Progenitor cell of endocrine pancreas (in vitro differentiated cells): ENCODE data around the gene OTUD7B. TPM values are rescaled to one million over a fixed set of nuclear protein-coding genes. Genes with fewer than 3 reads are reported as not detected.

Source experiments
- DNase-seq: peaks from one replicate; pipeline ENCODE4 v3.0.0; 2021; ENCODE audit warnings: low spot score; ENCODE audit not compliant: unreplicated experiment
- H3K27ac Mint-ChIP-seq: 2 replicates; pipeline ENCODE4 v1.8.0; 2021; ENCODE audit warnings: mild to moderate bottlenecking, moderate library complexity, mixed read lengths
- H3K27me3 Mint-ChIP-seq: 2 replicates; pipeline ENCODE4 v1.8.0; 2021; ENCODE audit warnings: mixed read lengths
- H3K36me3 Mint-ChIP-seq: 2 replicates; pipeline ENCODE4 v1.8.0; 2022; ENCODE audit warnings: mixed read lengths; ENCODE audit not compliant: insufficient read depth
- H3K4me1 Mint-ChIP-seq: 2 replicates; pipeline ENCODE4 v1.8.0; 2021; ENCODE audit warnings: low read depth, mixed read lengths
- H3K4me3 Mint-ChIP-seq: 2 replicates; pipeline ENCODE4 v1.8.0; 2021; ENCODE audit warnings: low read depth, mild to moderate bottlenecking, moderate library complexity, mixed read lengths
- H3K9me3 Mint-ChIP-seq: 2 replicates; pipeline ENCODE4 v1.8.0; 2021; ENCODE audit warnings: low read depth, mixed read lengths
- CTCF ChIP-seq: fragments of 200-600 bp; sonication (generic); IDR thresholded peaks from one replicate; pipeline ENCODE4 v1.5.0; 2021; ENCODE audit warnings: antibody characterized with exemption, mild to moderate bottlenecking; ENCODE audit not compliant: unreplicated experiment
- total RNA-seq: library from RNA; stranded (reverse); gene quantifications from 2 replicates; pipeline ENCODE4 v1.2.1, GENCODE V29; 2021

The OTUD7B gene
- total RNA-seq, 1 donor from 2014 or later, result 29.1 TPM

GRCh38 chr1:149979972-149980540, 30.5 kb downstream of the OTUD7B start:
- H3K36me3 Mint-ChIP-seq, result peaks cover 9% of the 10 kb centered on the region
- no peaks in the 10 kb centered on the region for H3K27me3 Mint-ChIP-seq
- no peaks in the 10 kb centered on the region for H3K9me3 Mint-ChIP-seq
- H3K4me1 Mint-ChIP-seq, result peaks cover 17% of the 10 kb centered on the region
- TF ChIP-seq CTCF, result no peak
- H3K27ac Mint-ChIP-seq, result peak overlapping the region; percentile 25
- no peak for DNase-seq
- H3K4me3 Mint-ChIP-seq, result no peak overlapping the region

GRCh38 chr1:149979245-149979971, 31.1 kb downstream of the OTUD7B start:
- Mint-ChIP-seq H3K27me3 (no peaks in the 10 kb centered on the region), H3K4me3 (no peak overlapping the region), H3K4me1 (peaks cover 16% of the 10 kb centered on the region), H3K9me3 (no peaks in the 10 kb centered on the region), H3K36me3 (peaks cover 12% of the 10 kb centered on the region), H3K27ac (no peak overlapping the region)
- TF ChIP-seq CTCF, result no peak
- DNase-seq, result no peak

- Mint-ChIP-seq H3K9me3 (no peaks in the 10 kb centered on the region), H3K27me3 (no peaks in the 10 kb centered on the region), H3K4me1 (peaks cover 10% of the 10 kb centered on the region), H3K4me3 (no peak overlapping the region), H3K27ac (peak overlapping the region; percentile 15), H3K36me3 (peaks cover 14% of the 10 kb centered on the region)
- TF ChIP-seq CTCF, result no peak
- no peak for DNase-seq
Observed at GRCh38 chr1:149978547-149979023, 31.9 kb downstream of the OTUD7B start.

- TF ChIP-seq CTCF, result no peak
Observed at GRCh38 chr1:149977345-149977744, 33.2 kb downstream of the OTUD7B start.

GRCh38 chr1:149972547-149972946, 38.0 kb downstream of the OTUD7B start:
- no peak for DNase-seq
- no peak overlapping the region for H3K4me3 Mint-ChIP-seq
- peaks cover 23% of the 10 kb centered on the region for H3K36me3 Mint-ChIP-seq
- H3K27me3 Mint-ChIP-seq, result no peaks in the 10 kb centered on the region
- no peak overlapping the region for H3K27ac Mint-ChIP-seq
- TF ChIP-seq CTCF, result no peak
- no peaks in the 10 kb centered on the region for H3K9me3 Mint-ChIP-seq
- peaks cover 3% of the 10 kb centered on the region for H3K4me1 Mint-ChIP-seq

More at GRCh38 chr1:149977345-149977744, 33.2 kb downstream of the OTUD7B start:
- H3K4me1 Mint-ChIP-seq, result peaks cover 7% of the 10 kb centered on the region
- H3K27me3 Mint-ChIP-seq, result no peaks in the 10 kb centered on the region
- no peak overlapping the region for H3K27ac Mint-ChIP-seq
- no peak for DNase-seq
- H3K9me3 Mint-ChIP-seq, result no peaks in the 10 kb centered on the region
- no peak overlapping the region for H3K4me3 Mint-ChIP-seq
- H3K36me3 Mint-ChIP-seq, result peaks cover 19% of the 10 kb centered on the region
